ENCODE results near the gene UBE2J1.
A peak's percentile ranks its signal among the peaks of the same experiment; 100 is the strongest.

The UBE2J1 gene

DNA sequence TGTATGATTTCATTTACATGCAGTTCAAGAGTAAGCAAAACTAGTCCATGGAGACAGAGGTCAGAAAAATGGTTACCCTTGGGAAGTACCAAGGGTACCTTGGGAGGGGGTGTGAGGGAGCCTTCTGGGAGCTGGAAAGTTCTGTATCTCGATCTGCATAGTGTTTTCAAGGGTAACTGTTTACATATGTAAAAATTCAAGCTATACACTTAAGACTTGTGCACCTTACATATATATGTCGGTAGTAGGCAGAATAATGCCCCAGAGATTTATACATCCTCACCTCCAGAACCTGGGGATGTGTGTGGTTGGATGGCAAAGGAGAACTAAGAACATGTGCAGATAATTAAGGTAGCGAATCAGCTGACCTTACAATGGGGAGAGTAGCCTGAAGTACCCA lies 68.4 kb downstream of the UBE2J1 start:
- FAIRE-seq (peak; percentile 70), DNase-seq (ENCODE audit: insufficient read length, low spot score) (no peak)
- TF ChIP-seq POU2F2 (IDR thresholded peaks at IDR 0.05; ENCODE audit: low read depth, low read length), result no peak
- no peak for TF ChIP-seq POLR2AphosphoS5 (IDR thresholded peaks at IDR 0.05; ENCODE audit: low read depth, low read length)
- TF ChIP-seq TAF1 (IDR thresholded peaks at IDR 0.05; ENCODE audit: low read depth, low read length), result no peak
- no peak for TF ChIP-seq SPI1 (IDR thresholded peaks at IDR 0.05; ENCODE audit: low read depth, low read length)
- no peak for TF ChIP-seq PAX5 (IDR thresholded peaks at IDR 0.05; ENCODE audit: insufficient read depth, low read length, severe bottlenecking)
- no peak for TF ChIP-seq POLR2A (IDR thresholded peaks at IDR 0.05; ENCODE audit: low read depth, low read length)

DNA sequence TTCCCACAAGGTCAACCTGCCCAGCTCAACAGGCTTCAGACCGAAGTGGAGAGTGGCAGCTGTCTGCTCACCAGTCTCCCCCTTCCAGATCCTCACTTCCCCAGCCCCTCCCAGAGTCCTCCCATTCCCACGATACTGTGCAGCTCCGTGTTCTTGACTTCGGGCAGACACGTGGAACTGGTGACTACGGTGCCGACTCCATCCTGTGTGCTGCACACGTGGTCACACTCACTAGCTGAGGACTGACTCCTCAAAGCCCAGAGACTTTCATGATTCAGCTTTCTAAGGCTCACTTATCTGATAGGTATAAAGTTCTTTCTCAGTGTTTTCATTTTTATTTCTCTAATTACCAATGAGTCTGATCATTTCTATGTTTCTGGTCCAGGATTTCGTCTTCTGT lies 69.8 kb downstream of the UBE2J1 start:
- no peak for FAIRE-seq

DNA sequence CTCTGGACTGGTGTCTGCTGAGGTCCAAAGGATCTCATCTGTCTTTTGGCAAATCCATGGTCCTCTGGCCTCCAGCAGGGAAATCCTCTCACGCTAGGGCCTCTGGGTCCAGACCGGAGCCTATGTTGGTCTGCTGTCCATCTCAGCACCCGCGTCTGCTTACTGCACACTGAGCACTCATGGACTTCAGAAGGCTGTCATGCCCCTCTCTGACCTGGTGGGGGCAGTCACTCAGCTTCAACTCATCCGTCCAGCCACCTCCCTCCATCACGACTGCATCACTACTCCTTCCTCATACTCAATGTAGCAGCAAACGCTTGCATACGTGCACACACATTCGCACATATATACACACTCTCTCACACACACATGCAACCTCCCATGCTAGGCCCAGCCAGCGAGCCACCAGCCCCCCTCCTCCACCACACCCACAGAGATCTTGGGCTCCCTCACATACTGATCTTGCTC lies 70.7 kb downstream of the UBE2J1 start:
- DNase-seq (ENCODE audit: insufficient read length, low spot score) (peak; percentile 75), FAIRE-seq (peak; percentile 98)
- TF ChIP-seq POLR2AphosphoS5 (IDR thresholded peaks at IDR 0.05; ENCODE audit: low read depth, low read length) (no peak), SPI1 (IDR thresholded peaks at IDR 0.05; ENCODE audit: low read depth, low read length) (no peak), POLR2A (IDR thresholded peaks at IDR 0.05; ENCODE audit: low read depth, low read length) (no peak)

More for the DNA sequence above, 69.8 kb downstream of the UBE2J1 start:
- no peak for DNase-seq (ENCODE audit: insufficient read length, low spot score)
- TF ChIP-seq POLR2A (IDR thresholded peaks at IDR 0.05; ENCODE audit: low read depth, low read length), result no peak
- no peak for TF ChIP-seq SPI1 (IDR thresholded peaks at IDR 0.05; ENCODE audit: low read depth, low read length)
- no peak for TF ChIP-seq TAF1 (IDR thresholded peaks at IDR 0.05; ENCODE audit: low read depth, low read length)
- TF ChIP-seq POU2F2 (IDR thresholded peaks at IDR 0.05; ENCODE audit: low read depth, low read length), result no peak
- TF ChIP-seq POLR2AphosphoS5 (IDR thresholded peaks at IDR 0.05; ENCODE audit: low read depth, low read length), result no peak
- no peak for TF ChIP-seq PAX5 (IDR thresholded peaks at IDR 0.05; ENCODE audit: insufficient read depth, low read length, severe bottlenecking)

DNA sequence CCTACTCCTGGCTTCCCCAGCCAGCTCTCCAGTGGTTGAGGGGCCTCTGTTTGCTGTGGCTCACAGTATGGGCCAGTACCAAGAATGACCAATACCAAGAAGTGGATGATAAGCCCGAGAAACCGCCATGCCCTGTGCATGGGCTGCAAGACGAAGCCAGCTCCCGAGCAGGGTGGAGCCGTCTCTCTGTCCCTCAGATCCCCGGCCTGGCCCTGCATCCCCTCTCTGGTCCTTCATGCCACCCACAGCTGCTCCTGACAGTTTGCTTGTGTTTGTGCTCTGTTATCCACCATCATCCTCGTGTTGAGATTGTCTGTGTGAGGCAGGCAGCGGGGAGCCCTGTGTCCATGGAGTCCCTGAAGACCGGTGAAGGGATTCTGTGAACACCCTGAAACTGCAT lies 73.6 kb downstream of the UBE2J1 start:
- no peak for TF ChIP-seq TAF1 (IDR thresholded peaks at IDR 0.05; ENCODE audit: low read depth, low read length)
- TF ChIP-seq SPI1 (IDR thresholded peaks at IDR 0.05; ENCODE audit: low read depth, low read length), result no peak
- no peak for TF ChIP-seq POU2F2 (IDR thresholded peaks at IDR 0.05; ENCODE audit: low read depth, low read length)
- TF ChIP-seq POLR2AphosphoS5 (IDR thresholded peaks at IDR 0.05; ENCODE audit: low read depth, low read length), result no peak
- TF ChIP-seq PAX5 (IDR thresholded peaks at IDR 0.05; ENCODE audit: insufficient read depth, low read length, severe bottlenecking), result no peak
- no peak for TF ChIP-seq POLR2A (IDR thresholded peaks at IDR 0.05; ENCODE audit: low read depth, low read length)
- FAIRE-seq (no peak), DNase-seq (ENCODE audit: insufficient read length, low spot score) (no peak)
